ENCODE data around the gene TIAM1.
A peak's percentile ranks its signal among the peaks of the same experiment; 100 is the strongest.

DNA sequence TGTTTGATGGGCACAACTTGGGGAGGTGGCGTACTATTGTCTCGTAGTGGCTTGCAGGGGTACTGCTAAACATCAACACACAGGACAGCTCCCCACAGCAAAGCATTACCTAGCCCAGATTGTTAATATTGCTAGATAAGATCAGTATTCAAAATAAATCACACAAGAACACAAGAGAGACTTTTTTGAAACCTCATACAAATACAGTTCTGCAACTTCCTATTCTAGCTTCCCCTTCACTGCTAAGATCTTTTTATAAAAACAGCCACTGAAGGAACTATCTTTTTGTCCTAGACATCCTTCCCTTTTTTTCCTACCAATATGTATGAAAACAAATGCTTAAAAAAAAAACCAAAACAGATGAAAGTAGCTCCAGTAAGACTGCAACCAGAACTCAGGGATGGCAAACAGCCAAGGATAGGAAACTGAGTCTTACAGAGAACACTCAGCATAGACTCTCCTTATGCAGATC is 167.9 kb downstream of the TIAM1 start:
- TF ChIP-seq, protein P1, sequence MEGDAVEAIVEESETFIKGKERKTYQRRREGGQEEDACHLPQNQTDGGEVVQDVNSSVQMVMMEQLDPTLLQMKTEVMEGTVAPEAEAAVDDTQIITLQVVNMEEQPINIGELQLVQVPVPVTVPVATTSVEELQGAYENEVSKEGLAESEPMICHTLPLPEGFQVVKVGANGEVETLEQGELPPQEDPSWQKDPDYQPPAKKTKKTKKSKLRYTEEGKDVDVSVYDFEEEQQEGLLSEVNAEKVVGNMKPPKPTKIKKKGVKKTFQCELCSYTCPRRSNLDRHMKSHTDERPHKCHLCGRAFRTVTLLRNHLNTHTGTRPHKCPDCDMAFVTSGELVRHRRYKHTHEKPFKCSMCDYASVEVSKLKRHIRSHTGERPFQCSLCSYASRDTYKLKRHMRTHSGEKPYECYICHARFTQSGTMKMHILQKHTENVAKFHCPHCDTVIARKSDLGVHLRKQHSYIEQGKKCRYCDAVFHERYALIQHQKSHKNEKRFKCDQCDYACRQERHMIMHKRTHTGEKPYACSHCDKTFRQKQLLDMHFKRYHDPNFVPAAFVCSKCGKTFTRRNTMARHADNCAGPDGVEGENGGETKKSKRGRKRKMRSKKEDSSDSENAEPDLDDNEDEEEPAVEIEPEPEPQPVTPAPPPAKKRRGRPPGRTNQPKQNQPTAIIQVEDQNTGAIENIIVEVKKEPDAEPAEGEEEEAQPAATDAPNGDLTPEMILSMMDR (IDR thresholded peaks at IDR 0.05) = no peak
- peak; percentile 4 for TF ChIP-seq POLR2AphosphoS5 (IDR thresholded peaks at IDR 0.05)

All from prostate gland (tissue), 2 donors.